ENCODE measurements around the gene E2F6.

DNA sequence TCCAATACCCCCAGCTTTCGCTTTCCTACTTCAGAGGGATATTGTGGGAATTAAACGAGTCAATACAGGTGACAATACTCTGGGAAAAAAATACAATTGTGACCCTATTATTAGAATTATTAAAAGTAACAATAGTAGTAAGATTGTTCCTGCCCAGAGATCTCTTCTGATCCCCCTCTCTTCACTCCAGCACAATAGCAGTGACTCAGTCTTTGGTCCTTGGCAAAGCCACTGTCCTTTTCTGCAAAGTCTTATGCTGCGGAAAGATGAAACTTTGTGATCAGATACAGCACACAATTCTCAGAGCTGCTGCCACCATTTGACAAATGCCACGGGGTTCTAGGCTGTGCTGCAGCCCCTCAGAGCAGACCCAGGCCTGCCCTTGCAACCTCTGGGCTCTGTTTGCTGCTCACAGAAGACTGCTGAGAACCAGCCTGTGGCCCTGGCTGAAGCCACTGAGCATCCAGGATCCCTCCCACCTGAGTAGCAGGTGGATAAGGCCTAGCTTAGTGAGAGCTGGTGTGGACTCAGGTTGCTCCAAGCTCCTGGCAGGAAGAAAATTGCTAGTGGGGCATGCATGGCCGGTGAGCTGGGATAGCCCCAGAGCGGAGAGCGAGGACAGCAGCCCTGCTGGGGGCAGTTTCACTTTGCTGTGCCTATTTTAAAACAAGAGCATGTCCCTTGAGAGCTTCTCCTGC is 61.4 kb downstream of the E2F6 start:
- TF ChIP-seq, protein P1, sequence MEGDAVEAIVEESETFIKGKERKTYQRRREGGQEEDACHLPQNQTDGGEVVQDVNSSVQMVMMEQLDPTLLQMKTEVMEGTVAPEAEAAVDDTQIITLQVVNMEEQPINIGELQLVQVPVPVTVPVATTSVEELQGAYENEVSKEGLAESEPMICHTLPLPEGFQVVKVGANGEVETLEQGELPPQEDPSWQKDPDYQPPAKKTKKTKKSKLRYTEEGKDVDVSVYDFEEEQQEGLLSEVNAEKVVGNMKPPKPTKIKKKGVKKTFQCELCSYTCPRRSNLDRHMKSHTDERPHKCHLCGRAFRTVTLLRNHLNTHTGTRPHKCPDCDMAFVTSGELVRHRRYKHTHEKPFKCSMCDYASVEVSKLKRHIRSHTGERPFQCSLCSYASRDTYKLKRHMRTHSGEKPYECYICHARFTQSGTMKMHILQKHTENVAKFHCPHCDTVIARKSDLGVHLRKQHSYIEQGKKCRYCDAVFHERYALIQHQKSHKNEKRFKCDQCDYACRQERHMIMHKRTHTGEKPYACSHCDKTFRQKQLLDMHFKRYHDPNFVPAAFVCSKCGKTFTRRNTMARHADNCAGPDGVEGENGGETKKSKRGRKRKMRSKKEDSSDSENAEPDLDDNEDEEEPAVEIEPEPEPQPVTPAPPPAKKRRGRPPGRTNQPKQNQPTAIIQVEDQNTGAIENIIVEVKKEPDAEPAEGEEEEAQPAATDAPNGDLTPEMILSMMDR (IDR thresholded peaks at IDR 0.05; ENCODE audit: insufficient read depth, low read depth, low read length) = no peak
- TF ChIP-seq EZH2 (IDR thresholded peaks at IDR 0.05; ENCODE audit: insufficient read depth, low read length) = no peak

Data from astrocyte (in vitro differentiated cells and primary cell).